ENCODE measurements around the gene CS.
"Not testable (repeated sequence)": the region's sequence is repeated elsewhere in the genome, so short reads cannot be mapped to it uniquely, and the experiment has no call there.

The CS gene

DNA sequence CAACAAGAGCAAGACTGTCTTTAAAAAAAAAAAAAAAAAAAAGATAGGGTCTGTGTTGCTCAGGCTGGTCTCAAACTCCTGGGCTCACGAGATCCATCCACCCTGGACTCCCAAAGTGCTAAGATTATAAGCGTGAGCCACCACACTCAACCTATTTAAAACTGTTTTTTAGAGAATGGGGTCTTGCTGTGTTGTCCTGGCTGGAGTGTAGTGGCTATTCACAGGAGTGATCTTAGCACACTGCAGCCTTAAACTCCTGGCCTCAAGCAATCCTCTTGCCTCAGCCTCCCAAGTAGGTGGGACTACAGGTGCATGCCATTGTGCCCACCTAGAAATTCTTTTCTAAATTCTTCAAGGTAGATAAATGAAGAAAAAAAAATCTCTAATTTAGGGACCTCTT lies 25.8 kb downstream of the CS start:
- no peak for DNase-seq

DNA sequence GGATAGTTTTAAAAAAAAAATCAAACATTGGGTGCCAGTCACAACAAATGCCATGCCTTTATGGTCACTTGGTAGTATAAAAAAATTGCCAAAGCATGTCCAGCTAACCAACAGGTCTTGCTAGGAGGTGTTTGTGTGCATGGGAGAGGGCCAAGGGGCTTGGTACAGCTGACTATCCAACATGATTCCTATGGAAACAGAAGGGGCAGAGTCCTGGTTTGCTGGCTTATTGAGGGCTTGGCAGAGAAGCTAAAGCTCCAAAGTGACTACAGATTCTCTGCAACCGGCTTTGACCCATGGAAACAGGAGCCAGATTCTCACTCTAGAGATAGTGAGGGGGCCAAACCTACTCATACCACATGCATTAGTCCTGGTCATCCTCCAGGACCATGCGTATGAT lies 27.7 kb downstream of the CS start:
- DNase-seq, result not testable (repeated sequence)

DNA sequence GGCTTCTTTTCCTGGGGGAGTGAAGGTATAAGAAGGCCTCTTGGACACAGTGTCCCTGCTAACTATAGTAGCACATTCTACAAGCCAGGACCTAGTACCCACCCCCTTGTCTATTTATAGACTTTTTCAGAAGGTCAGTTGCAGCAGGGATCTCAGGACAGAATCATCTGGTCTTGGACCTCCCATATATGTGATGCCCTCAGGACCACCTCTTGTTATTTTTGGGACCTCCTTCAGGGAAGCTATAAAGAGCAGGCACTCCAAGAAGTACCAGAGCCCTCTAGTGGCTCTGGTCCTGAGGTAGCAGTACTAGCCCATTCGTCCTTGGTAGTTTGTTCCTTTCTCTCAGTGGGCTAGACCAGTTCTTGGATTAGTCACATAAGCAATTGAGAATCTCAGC lies 29.1 kb downstream of the CS start:
- peak; percentile 21 for DNase-seq

DNA sequence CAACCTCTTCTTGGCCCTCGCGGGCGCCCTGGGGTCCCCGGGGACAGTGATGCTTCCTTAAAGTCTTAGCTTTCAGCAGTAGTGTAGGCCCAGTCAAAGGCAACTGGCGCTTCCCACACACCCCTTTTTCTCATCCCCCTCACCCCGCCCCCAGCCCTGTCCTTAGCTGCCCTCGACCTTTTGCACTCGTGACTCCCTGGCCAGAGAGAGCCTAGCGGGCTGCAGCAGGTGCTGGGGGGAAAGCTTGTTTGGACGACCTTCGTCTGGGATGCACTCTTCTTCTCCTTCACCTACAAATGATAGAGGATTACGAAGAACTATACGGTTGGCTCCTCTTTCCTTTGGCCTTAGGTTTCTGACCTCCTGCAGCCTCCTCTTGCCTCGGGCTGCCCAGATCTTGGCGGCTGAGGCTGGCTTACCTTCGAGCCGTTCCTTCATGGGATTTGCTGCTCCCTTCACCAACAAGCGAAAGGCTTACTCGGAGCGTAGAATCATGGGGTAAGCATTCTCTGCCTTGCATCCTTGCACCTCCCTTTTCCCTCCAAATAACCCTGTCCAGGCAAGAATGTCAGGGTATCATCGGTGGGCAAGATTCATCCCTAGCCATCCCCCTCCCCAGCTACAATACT lies 32.6 kb downstream of the CS start:
- no peak for DNase-seq

DNA sequence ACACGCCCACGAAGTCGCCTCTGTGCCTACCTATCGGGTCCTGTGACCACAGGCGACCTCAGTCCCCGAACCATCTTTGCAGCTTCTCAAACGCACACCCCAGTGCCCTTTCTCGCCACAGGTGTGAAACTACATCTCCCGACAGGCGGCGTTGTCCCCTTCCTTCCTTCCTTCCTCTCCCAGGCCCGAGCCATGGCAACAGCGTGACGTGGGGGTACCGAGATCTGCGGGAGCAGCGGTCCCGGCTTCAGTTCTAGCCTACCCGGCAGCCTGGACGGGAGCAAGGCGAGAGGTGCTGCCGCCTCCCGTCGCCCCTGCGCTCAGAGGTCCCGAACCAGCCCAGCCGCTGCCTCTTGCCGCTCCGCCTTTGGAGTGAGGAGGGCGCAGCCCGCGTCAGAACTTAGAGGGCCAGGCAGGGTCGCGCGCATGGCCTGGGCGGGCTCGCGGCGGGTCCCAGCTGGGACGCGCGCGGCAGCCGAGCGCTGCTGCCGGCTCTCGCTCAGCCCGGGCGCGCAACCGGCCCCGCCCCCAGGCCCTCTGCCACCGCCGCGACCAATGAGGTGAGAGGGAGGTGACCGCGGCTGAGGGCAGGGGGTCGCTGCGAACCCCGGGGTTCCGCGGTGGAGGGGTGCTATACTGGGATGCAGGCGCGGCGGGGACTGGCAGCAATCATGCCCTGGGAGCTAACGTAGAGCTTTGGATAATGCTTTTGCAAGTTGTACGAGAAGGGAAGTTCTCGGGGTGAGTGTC lies 33.3 kb downstream of the CS start, which contains the start of gene COQ10A:
TSS of gene COQ10A (plus strand) at position 250 of the 750 bp plus-strand sequence. CDS start at position 427, 177 bp downstream.
- peak; percentile 85 for DNase-seq

DNA sequence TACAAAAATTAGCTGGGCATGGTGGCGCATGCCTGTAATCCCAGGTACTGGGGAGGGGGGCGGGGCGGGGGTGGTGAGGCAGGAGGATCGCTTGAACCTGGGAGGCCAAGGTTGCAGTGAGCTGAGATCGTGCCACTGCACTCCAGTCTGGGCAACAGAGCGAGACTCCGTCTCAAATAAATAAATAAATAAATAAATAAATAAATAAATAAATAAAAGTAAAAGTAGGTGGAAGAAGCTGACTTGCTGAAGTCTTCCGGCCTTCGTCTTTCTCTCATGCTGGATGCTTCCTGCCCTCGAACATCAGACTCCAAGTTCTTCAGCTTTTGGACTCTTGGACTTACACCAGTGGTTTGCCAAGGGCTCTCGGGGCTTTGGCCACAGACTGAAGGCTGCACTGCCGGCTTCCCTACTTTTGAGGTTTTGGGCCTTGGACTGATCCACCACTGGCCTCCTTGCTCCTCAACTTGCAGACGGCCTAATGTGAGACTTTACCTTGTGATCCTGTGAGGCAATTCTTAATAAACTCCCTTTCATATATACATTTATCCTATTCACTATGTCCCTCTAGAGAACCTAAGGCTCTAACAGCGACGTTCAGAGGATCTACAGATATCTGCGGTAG lies 34.0 kb downstream of the CS start:
- not testable (repeated sequence) for DNase-seq

DNA sequence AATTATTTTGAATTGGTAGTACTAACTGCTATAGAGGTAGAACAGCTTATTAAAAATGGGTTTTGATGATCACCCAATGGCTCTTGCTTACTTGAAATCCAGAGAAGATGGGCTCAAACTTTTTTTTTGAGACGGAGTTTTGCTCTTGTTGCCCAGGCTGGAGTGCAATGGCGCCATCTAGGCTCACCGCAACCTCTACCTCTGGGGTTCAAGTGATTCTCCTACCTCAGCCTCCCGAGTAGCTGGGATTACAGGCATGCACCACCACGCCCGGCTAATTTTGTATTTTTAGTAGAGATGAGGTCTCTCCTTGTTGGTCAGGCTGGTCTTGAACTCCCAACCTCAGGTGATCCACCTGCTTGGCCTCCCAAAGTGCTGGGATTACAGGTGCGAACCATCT lies 37.2 kb downstream of the CS start:
- not testable (repeated sequence) for DNase-seq

DNA sequence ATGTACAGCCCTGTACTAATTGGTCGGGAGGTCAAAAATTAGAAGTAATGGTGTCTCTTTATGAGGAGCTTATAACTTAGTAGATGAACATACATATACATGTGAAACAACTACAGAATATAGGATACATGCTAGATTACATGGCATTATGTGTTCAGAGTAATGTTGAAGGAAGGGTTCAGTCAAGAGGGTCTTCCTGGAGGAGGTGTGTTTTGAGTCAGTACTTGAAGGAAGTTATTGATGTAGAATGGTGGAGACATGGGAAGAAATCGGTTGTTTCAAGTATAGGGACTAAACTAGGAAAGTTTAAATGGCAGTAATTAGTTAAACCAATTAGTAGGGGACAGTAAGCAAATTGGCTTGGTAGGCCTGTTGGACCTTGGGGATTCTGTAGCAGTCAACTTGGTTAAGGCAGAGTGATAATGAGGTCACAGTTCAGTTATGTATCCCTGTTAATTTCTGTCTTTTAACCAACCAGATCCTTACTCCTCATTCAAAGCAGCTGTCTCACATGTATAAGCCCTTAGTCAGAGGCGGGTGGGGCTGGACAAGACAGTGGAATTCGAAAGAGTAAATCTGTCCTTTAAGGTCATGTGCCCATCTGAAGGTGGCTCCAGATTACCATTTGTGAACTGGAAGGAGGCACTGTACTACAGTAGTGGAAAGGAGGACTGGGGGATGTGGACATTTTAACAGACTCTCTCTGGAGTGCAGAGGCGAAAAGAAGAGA lies 38.5 kb downstream of the CS start:
- peak; percentile 89 for DNase-seq

DNA sequence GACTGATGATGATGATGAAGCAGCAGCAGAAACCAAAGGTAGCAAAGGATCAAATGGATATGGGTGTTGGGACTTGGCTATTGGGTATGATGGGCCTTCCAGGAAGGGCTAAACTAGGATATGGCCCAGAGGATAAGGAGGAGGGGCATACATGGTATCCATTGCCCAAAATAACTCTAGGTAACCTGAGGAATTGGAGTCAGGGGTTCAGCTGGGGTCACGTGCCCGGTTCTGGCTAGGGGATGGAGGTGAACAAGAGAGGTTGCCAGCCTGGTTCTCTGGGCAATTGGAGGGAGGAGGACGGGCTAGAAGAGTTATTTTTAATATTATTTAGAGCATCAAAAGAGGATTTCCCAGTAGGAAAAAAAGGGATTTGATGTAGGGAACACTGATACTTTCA lies 39.2 kb downstream of the CS start:
- DNase-seq, result no peak

DNA sequence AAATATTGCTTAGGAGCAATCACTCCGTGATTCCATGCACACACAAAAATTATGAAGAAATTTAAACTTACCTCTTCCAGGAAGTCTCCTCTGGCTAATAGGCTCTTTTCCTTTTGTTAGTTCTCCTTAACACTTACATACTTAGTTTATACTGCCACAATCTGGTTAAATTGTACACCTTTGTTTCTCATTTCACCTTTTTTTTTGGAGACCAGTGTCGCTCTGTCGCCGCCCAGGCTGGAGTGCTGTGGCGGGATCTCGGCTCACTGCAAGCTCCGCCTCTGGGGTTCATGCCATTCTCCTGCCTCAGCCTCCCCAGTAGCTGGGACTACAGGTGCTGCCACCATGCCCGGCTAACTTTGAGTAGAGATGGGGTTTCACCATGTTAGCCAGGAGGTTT lies 39.8 kb downstream of the CS start:
- no peak for DNase-seq

DNA sequence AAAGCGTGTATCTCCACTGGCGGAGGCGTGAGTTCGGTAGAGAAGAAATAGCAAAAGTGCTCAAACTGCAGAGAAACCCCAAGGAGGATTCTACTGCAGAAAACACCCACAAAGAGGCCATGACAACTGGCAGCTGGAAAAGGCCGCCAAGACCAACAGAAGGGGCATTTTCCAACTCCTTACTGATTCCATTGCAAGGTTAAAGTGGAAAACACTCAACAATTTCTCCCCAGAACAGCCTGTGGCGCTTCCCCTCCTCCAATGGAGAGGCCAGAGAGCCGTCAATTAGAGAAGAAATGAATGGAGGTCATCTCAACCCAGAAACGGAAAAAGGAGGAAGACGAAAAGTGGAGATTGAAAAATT lies 41.3 kb downstream of the CS start:
- no peak for DNase-seq

DNA sequence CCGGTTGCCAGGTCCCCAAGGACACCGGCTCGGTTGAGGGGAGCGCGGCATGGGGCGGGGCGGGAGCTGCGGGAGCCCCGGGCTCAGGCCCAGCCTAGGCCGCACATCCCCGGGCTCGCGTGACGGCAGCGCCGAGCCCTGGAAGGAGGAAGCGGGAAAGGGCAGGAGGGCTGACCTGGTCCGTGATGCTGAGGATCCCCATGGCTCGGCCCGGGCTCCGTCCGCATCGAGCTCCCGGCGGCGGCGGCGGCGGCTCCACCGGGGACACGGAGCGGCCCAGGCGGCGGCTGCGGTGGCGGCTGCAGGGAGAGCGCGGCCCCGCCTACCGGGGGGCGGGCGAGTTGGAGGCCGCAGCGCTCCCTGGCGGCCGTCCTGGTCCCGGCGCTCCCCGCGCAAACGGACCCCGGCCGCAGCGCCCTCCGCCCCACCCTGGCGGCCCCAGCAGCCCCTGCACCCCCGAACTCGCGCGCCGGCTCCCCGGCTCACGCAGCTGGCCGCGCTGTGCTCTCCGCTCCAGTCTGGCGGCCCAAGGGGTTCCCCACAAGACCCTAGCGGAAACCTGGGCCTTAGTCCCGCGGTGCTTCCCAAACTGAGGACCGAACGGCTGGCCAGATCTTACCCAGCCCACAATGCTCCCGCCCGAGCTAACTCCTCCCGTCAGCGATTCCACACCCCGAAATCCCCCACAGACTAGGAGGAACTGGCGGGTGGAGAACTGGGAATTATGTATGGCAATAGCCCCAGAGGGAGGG lies 41.9 kb downstream of the CS start, which contains the start of gene ANKRD52:
TSS of gene ANKRD52 (minus strand) at position 317 of the 752 bp plus-strand sequence. CDS start at position 202, 115 bp downstream.
- DNase-seq, result peak; percentile 82

DNA sequence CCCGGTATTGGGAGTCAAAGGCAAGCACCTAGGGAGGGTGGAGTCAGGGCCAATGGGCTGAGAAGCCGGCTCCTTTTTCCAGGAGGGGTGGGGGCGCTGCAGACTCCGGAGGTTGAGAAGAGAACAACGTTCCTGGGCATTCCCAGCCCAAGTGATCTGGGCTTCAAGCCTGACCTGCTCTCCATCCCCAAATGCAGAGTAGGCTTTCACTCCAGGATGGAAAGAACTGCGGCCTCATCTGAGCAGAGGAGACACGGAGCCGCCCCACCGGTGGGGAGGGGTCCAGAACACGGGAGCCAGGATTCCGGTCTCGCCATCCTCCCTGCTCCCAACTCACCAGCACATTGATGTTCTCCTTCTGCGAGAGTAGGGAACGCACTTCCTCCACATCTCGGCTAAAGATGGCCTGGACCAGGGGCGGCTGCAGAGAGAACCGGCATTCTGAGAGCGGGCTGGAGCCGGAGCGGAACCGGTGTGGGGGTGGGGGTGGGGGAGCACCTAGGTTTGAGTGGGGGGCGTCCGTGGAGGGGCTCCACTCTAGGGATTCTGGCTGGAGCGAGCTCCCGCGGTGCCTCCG lies 42.6 kb downstream of the CS start:
- peak; percentile 38 for DNase-seq

DNA sequence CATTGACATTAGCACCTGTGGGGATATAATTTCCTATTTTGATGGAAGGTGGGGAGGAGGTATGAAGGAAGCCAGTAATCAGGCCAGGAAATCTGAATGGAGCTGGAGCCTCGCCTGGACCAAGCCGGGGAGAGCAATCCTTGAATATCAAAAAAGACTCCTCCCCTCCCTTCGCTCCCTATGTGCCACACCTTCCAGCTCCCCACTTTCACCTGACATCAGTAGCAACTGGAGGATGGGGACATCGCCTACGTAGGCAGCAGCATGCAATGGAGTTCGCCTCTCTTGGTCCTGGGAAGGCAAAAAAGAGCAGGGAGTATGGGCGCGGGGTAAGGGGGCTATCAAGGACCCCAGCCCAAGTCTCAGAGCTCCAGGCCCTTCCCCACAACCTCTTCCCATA lies 43.1 kb downstream of the CS start:
- no peak for DNase-seq

DNA sequence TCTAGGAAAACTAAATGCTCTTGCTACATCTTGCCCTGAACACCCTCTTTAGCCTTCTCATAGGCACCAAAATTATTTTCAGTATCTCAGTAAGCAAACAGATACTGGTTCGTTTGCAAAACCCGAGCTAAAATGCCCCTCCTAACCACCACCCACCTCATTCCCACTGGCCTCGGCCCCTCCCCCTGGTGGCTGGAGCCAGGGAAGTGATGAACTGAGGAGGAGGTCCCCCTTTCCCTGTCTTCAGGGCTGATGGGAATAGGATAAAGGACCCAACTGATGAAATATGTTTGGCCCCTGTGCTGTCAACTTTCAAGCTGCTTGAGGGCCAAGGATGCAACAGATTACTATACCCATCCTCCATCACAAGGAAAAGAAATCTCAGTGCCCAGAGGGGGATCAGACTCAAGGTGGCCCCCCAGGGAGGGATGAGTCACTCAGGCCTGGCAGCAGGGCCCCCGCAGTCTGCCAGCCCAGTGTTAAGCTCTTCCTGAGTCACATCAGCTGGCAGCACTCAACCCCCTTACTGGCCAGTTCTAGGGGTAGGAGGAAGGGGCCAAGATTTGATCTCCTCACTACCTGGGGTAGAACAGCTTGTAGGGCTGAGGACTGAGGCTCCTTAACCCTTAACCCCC lies 43.7 kb downstream of the CS start:
- peak; percentile 53 for DNase-seq

DNA sequence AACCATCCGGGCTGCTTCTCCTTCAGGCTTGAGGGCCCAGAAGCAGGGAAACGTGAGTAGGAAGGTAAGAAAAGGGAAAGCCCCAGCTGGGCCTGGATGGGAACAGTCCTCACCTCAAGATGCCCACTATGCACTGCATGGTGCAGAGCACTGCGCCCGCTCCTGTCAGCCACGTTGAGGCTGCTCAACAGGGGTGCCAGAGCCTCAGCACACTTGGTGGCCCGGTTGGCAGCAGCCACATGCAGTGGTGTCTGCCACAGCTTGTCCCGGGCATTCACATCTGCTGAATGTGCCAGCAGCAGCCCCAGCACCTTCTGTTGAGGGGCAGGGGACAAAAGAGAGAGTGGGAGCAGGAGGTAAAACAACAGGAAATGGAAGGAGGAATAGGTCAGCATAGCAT lies 44.5 kb downstream of the CS start:
- no peak for DNase-seq

DNA sequence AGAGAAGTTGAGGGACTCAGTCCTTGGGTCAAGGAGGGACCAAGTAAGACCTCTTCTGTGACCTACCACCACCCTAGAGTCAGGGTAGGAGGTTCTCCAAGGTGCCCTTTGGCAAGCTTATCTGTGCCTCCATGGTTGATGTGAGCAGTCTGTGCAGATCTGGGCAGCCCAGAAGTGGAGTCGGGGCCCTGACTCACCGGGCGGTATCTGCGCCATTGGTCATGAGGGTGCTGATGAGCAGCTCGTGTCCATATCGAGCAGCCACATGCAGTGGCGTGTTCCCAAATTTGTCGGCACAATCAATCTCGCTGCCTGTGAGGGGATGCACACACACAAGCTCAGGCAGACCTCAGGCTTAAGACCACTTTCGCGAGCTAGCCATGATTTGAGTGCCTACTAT lies 47.0 kb downstream of the CS start:
- DNase-seq, result no peak

DNA sequence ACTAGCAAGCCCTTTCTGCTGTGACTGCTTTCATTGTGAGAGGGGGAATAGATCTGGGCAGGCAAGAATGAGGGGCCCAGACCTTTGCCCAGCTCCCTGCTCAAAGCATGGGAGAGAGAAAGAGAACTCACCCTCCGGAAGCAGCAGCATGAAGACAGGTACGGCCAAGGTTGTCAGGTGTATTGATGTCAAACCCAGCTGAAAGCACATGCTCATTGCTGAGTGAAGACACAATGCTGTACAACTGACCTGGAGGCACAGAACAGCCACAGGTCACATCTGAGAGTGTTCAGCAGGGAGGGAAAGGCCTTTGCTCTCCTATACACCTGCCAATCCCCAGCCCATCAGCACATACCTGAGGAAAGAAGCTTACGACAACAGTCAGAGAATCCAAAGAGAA lies 47.5 kb downstream of the CS start:
- DNase-seq, result no peak

DNA sequence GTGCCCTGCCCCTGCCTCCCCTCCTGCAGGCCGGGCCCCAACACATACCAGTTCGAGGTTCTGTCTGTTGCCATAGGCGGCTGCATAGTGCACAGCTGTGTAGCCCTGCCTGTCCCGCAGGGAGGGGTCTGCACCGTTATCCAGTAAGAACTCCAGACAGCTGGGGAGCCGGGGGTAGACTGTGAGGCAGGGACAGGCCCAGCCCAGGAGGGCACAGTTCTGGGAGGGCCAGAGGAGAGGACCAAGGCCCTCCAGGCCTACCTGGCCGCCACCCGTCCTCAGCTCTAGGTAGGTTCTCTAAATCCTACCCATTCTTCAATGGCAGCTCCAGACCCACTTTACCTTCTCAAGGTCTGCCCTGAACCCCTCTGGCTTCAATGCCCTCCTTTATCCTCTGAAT lies 51.4 kb downstream of the CS start:
- no peak for DNase-seq

DNA sequence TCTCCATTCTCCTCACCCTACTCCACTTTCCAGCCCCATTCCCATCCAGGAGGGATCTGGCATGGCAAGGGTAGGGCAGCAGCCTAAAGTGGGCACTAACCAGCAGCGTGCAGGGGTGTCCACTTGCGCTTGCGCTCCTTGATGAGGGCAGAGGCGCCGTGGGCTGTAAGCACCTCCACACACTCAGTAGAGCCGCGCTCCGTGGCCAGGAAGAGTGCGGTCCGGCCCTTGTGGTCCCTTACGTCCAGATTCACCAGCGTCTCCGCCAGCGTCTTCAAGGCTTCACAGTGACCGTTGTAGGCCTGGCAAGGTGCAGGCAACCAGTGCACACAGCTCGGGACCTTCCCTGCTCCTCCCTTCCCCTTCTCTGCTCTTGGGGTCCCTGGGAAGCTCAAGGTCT lies 52.2 kb downstream of the CS start:
- DNase-seq, result no peak

DNA sequence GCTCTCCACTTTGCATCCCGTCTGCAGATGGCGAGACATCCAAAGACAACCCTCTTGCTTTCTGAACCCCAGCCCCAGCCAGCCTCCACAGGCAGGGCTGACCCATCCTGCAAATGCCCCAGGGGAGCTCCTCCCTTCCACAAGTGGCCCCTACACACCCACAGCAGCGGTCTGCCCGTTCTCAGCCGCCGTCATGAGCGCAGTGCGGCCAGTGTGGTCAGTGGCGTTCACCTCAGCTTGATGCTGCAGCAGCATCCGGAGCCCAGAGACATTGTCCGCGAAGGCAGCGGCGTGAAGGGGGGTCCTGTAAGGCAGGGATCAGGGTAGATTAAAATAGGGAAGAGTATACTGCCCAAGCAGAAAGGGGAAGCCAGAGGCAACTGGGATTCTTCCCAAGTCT lies 55.6 kb downstream of the CS start:
- no peak for DNase-seq

DNA sequence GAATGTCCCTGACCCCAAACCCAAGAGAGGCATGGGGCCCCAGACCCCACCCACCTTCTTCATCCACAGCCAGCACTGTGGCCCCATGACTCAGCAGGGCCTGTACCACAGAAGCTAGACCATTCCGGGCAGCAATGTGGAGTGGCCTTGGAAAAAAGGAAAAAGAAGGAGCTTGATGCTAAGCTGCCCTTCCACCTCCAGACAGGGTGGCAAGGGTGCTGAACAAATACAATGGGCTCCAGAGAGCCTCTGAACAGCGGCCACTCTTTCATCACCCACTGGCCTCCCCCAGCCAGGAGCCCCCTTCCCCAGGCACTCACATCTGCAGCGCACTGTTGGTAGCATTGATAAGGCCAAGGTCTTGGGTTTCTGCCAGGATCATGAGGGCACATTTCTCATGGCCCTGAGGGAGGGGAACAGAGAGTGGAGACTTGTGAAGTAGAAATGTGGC lies 56.4 kb downstream of the CS start:
- no peak for DNase-seq

All from fibroblast of skin of right biceps (primary cell).